Measurements from ENCODE around the gene MUC13.

MUC13 gene

DNA sequence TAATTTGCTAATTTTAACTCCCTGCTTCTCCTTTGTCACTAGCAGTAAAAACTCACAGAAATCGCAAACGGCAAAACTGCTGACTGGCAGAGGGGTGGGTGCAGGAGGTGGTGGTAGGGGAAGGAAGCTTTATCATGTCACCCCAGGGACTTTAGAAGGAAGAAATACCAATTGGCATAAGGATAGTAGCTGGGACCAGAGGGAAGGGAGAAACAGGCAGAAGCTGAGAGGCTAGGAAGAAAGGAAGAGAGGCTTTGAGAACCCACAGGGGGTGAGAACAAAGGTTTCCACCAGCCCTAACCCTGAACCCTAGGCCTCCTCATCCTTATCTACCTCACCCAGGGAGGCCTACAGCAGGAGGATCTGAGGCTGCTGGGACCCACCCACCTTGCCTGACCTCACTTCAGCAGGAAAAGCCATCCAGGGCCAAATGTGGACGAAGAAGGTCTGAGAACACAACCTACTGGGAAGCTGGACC lies 58.1 kb downstream of the MUC13 start:
- no peak for DNase-seq (ENCODE audit: low read depth in 2 of 2)

DNA sequence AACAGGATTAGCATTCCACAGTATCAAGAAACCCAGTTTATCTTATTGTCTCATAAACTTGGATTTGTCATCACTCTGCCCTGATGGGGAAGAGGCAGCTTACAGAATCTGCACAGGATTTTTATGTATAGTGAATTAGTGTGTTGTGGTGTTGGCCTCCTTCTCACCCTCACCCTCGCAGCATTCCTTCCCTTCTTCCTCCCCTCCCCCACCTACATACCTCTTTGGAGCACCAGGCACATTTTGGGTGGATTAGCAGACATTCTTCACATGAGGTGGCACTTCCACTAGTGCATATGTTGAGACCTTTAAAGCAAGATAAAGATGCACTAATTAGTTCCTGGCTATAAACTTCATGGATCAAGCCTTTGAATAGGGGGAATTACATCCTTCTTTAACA lies 61.3 kb downstream of the MUC13 start:
- DNase-seq (ENCODE audit: low read depth in 2 of 2): no peak

DNA sequence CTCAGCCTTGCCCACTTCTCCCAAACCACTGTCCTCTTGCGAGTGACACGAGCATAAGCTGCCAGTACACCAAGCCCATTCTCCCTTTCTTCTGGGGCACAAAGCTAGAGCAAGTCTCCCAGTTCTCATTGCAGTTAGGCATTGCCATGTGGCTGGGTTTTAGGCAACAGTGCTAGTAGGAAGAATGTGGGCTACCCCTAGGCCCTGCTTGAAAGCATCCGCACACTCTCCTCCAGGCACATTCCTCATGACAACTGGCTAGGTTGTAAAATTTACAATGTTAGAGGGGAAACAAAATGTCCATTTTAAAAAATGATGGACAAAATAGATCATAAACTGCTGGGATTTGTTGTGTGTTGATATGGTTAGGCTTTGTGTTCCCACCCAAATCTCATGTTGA lies 67.0 kb downstream of the MUC13 start:
- DNase-seq (ENCODE audit: low read depth in 2 of 2): no peak

DNA sequence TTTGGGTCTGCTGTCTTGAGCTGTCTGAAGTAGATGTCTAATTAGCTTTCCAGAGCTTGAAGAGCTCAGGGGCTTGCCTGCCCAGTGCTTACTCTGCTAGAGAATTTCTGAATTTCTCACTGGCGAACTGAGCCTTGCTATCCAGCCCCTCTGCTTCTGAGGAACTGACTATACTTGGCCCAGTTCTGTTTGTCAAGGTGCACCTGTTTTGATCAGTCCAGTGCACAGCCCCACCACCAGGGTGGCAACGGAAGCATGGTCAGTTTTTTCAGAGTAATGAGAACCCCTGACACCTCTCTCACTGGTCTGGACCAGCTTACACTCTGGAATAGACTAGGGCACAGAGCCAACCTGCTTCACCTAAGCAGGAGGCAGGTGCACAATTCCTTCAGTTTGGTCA lies 72.5 kb downstream of the MUC13 start:
- no peak for DNase-seq (ENCODE audit: low read depth in 2 of 2)

DNA sequence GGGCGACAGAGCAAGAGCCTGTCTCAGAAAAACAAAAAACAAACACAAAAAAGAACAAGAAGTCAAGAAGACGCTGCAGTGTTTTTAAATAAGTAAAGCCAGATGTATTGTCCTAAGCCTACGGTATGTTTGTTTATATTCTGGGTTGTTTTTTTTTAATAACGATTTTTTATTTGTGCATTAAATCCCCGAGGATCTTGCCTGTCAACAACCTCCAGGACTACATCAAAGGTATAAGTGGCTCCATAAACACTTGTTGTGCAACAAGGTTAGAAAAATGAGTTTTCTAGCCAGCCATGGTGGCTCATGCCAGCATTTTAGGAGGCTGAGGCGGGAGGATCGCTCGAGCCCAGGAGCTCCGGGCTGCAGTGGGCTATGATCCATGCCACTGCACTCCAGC lies 73.5 kb downstream of the MUC13 start:
- no peak for DNase-seq (ENCODE audit: low read depth in 2 of 2)

DNA sequence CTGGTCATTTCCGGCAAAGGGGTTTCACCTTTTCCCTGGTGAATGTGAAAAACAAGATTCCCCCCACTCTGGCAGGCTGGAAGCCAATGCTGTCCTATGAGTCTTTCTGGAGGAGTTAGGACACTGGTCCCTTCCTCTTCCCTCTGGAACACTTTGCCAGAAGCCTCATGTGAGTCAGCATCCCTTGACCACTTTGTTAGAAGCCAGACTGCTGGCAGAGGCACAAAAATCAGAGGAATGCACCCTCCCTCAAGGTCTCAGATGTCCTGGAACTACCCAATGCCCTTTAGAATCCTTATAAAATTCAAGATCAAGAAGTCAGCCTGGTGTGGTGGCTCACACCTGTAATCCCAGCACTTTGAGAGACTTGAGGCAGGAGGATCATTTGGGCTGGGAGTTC lies 74.0 kb downstream of the MUC13 start:
- DNase-seq (ENCODE audit: low read depth in 2 of 2): peak; percentile 87 to 89

DNA sequence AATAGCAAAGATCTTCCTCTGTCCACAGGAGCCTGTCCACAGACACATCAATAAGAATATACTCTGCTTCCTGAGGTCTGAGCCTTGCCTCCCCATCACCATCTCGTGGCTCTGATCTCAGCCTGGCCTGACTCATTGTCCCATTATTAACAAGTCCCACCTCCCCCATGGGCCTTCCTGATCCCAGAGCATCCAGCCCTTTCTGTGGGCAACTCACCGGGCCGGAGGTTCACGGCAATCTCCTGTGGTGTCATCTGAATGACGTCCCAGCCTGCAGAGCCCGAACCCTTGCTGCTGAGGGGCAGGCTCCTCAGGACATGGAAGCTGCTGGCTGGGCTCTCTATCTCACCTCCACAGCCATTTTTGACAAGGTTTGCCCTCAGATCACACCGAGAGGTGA lies 75.5 kb downstream of the MUC13 start:
- peak in 1 of 2 experiments; percentile 36 for DNase-seq (ENCODE audit: low read depth in 2 of 2)

DNA sequence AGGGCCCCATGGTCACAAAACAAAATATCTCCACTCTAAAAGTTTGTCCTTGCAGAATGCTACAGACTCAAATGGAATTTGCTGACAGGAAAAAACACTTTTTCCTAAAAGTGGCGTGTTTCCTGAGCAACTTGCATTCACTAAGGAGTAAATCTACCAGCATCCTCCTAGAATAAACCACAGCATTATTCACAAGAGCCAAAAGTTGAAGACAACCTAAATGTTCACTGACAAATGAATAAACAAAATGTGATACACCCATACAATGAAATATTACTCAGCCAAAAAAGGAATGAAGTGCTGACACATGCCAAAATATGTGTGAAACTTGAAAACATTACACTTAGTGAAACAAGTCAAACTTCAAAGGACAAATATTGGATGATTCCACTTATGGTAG lies 76.3 kb downstream of the MUC13 start:
- peak in 1 of 2 experiments; percentile 41 for DNase-seq (ENCODE audit: low read depth in 2 of 2)

DNA sequence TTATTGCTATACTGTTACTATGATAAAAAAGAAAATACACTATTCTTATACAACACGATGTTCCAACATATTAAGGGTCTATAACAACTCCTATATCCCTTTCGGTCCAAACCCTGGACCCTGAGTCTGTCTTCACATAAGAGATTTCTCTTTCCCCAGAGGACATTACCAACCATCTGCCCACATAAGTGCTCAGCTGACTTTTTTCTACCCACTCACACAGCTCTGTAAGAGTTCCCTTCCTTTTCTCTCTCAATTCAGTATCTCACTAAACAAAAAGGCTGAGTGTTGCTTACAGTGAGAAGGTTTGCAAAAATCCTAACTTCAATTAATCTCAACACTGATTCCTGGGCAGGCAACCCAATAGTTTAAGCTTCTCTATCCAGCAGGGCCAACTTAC lies 77.9 kb downstream of the MUC13 start:
- DNase-seq (ENCODE audit: low read depth in 2 of 2): no peak
